ENCODE data around the gene GJC2.
"Not testable (repeated sequence)": the region's sequence is repeated elsewhere in the genome, so short reads cannot be mapped to it uniquely, and the experiment has no call there.

Gene GJC2

DNA sequence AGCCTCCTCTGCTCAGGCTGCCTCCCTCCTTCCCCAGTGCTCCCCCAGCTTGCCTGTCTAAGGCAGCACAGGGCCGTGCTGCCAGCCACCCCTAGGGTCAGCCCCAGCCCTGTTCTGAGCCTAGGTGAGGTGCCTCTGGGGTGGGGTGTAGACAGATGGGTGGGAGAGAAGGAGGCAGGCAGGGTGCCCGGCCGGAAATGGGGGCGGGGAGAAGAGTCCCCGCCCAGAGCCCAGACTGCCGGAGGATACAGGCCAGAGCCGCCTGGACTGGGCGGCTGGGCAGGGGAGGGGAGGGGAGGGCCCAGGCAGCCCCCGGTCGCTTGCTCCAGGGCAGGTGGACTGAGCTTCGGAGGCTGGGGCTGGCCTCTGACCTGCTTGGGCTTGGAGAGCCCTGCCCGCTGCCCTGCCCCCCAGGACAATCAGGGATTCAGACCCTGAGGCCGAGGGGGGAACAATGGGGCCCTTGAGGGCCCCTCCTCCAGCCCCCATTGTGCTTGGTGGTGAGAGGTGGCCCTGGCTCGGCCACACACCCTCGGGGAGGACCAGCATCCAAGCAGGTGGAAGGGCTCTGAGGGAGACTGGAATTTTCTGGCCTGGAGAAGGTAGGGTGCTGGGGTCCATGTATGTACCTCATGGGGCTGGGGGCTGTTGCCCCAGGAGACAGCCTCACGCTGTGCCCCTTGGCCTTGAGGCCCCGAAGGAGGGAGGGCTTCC, at the start of gene GJC2:
Gene GJC2, plus strand, starts transcription at position 525 of the 714 bp plus-strand sequence. CDS start 7,829 bp downstream, outside the sequence.
- no peak for DNase-seq (ENCODE audit: low read depth)

DNA sequence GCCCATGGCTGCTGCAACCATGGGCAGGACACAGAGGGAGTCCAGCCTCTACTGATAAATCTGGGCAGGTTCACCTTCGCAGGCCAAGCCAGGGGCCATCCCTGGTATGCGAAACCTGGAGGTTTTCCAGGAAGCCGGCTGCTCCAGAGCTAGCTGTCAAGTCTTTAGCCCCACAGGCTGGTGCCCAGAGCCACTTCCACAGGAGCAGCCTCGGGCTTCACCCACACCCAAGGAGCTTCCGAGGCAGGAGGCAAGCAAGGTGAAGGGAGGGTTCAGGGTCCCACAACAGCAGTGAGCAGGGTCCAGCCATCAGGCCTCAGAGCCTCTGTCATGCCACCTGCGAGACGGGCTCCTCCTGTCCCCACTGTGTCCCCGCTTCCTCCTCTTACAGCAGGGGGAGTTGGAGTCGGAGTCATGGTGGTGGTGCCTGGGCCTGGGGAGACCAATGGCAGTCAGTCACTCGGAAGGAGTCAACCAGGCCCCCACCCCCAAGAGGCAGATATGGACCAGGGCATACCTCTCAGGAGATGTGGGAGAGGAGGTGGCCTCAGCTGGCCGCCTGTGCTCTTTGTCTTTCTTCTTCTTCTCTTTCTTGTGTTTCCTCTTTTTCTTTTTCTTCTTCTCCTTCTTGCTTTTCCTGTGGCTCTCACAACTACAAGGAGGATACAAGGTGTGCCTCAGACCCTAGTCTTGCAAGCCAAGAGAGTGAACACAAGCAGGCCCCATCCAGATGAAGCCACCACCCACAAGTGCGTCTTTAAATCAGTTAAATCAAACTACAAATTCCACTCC, 48.7 kb upstream of the GJC2 start:
- no peak for DNase-seq (ENCODE audit: low read depth)

DNA sequence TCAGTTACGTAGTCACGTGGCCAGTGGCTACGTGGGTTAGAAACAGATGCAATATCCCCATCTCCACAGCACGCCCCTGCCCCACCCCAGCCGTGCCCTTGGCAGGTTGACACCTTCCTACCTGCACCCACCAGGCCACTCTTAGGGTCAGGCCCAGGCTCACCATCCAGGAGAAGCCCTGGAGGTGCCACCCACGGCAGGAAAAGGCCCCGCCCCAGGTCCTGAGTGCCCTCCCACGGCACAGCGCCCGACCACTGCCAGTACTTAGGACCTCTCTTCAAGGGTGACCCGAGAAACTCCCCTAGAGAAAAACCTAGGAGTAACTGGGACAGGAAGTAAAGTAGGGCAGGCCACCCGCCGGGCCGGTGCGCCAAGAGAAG, 48.1 kb upstream of the GJC2 start:
- DNase-seq (ENCODE audit: low read depth) = no peak

DNA sequence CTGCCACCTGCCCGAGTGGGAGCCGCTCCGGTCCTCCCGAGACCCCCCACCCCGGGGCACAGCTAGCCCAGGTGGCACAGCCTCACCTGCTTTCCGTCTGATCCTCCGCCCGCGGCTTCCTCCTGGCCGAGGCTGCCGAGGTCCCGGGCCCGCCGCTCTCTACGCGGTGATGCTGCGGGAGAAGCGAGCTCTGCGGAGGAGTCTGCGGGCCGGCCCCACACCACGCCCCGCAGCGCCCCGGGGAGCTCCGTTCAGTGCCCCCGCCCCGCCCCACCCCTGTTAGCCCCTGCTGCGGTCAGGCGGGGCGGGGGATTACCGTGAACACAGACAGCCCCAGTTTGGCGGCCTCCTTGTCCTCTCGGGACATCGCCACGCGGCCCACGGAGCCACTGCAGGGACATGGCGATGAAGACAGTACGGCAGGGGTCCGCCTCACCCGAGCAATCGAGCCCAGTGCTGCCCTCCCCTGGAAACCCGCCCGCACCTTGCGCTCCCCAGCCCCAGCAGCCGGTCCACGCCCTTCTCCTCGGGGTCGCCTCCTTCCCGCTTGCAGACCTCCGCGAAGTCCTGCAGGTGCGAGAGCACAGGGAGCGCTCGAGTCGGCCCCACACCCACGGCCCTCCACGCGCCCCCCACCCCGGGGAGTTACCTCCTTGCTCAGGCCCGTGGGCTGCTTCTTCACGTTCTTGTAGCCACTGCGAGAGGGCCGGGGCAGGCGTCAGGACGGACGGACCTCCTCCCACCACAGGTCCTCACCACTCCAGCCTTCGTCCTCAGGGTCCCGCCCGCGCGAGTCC, 47.5 kb upstream of the GJC2 start:
- DNase-seq (ENCODE audit: low read depth) = no peak

DNA sequence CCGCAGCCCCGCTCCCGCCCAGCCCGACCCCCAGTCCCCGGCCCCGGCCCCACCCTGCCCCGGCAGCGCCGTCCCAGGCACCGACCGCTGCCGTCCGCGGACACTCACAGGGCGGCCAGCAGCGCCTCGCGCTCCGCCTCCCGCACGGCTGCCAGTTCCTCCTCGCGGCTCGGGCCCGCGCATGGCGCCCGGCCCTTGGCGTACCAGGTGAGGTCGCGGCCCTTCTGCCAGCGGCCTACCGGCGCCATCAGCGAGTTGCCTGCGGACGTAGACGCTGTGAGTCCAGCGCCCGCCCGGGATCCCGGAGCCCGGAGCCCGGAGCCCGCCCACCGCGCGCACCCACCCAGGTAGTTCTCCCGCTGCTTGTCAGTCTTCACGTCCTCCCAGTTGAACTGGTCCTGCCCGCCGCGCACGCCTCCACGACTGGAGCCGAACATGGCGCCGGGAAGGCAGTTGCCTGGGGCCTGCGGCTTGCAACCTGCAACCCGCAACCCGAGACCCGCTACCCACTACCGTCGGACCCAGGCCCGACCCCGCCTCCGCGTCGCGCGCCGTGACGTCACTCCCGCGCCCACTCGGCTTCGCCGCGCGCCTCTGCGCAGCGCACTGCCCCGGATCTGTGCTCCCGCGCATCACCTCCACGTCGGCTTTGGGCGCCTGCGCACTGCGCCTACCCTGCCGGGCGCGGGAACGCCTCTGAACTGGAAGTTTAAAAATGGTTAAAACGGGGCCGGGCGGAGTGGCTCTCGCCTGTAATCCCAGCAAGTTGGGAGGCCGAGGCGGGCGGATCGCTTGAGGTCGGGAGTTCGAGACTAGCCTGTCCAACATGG, 46.7 kb upstream of the GJC2 start, which contains the start of gene C1orf35:
Gene C1orf35, minus strand, starts transcription at position 535 of the 830 bp plus-strand sequence. Its CDS starts 98 bp downstream, at position 437.
- no peak for DNase-seq (ENCODE audit: low read depth)

DNA sequence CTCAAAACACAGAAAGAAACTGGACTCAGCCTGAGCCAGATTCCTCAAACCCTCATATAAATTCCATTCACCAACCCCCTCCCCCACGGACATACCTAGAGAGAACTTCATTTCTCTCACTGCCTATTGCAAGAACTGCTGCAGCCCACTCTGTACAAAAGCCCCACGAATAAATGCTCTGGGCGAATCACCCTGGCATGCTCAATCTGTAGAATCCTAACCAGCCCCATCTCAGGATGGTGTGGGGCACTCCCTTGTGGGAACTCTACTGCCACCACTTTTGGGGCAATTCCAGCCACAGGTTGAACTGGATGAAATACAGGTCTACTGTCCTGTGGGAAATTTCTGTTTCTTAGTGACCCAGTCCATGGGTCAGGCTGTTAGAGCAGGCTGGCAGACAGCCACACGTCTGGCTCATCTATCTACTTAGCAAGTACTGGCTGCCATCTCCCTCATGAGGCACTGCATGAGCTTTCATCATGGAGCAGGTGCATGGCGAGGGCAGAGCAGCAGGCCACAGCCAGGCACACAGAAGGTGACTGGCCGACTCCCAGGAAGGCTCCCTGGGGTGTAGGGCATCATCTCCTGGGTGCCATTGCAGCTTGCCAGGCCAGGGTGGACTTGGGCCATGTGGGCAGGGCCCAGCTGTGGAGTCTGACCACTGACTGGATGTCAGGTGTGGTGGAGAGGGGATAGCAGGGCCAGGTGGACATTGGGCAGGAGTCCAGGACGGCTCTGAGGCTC, 45.0 kb upstream of the GJC2 start:
- no peak for DNase-seq (ENCODE audit: low read depth)

DNA sequence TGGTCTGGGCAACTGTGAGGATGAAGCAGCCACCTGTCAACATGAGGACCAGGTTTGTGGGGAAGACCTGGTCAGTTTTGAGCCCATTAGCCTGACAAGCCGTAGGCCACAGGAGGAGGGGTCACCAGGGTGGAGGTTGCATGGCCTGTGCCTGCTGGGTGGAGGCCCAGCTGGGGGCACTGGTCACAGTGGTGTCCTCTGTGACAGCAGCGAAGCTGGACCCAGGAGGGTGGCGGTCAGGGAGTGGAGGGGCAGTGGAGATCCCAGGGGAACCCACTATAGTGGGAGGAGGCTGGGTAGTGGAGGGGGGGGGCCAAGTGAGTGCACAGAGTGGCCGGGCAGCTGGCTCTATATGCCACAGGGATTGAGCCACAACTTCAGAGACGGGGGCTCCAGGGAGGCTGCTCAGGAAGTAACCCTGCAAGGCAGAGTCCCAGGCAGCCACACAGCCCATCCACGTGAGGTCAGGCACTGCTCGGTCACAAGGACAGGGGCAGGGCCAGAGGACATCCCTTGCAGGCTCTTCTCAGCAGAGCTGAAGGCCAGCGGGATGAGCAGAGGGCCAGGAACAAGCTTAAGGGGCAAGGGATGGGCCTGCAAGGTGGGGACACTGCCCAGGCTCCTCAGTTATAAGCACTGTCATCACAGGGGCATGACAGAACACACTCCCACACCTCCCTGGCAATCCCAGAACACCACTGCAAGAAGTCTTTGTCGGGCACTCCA, 44.3 kb upstream of the GJC2 start:
- no peak for DNase-seq (ENCODE audit: low read depth)

DNA sequence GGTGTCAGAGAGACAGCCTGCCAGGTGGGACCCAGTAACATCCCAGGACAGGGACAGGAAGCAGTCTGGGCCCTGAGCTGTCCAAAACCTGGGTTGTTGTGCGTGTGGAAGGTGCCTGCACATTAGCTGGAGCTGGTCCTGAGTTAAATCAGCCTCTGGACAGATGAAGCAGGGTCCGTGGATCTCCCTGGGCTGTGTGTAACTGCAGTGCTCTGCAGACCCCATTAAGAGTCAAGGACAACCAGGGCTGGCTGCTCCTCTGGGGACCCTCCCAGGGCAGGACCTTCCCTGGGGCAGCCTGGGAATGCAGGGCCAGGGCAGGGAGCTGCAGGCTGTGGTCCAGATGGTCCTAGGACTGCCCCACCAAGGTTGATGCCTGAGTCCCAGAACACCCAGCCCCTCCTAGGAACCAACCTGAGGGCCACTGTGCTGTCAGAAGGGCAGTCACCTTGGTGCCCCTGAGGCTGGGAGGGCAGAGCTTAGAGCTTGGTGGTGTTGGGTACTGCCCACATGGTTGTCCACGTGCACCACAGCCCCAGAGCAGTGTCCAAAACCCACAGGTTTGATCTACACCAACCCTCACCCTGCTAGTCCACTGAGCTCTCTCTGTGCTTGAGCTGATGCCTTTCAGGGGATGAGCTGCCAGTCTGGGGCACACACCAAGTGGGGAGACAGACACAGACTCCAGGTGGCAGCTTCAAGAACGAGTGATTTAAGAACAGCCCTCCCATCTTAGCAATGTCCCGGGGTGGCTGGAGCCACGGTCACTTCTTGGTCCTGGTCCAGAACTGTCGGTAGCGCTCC, 43.5 kb upstream of the GJC2 start:
- DNase-seq (ENCODE audit: low read depth) = no peak

DNA sequence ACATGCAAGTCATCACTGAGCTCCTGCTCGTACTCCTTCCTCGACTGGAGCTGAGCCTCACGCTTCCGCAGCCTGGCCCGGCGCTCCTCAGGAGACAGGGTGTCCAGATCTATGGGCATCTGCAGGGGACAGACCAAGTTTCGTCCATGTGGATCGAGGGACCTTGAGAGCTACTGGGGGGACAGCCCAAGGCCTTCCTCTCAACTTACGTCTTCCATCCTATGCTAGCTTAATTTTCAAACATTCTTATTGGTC, 43.0 kb upstream of the GJC2 start:
- no peak for DNase-seq (ENCODE audit: low read depth)

DNA sequence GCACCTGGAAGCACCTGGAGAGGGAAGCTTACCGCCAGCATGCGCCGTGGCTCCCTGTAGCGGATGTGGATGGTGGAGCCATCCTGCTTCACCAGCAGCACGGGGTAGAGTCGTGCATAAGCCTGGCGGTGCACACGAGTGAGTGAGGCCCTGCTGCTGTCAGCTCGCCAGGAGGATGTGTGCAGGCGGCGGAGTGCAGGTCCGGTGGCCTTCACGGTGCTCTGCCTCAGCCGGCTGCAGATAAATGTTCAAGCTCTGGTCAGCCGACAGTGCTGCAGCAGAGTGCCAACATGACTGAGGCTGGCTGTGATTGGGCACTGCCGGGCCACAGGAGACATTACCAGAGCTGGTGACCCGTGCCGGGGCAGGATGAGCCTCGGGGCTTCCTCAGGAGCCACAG, 42.1 kb upstream of the GJC2 start:
- no peak for DNase-seq (ENCODE audit: low read depth)

DNA sequence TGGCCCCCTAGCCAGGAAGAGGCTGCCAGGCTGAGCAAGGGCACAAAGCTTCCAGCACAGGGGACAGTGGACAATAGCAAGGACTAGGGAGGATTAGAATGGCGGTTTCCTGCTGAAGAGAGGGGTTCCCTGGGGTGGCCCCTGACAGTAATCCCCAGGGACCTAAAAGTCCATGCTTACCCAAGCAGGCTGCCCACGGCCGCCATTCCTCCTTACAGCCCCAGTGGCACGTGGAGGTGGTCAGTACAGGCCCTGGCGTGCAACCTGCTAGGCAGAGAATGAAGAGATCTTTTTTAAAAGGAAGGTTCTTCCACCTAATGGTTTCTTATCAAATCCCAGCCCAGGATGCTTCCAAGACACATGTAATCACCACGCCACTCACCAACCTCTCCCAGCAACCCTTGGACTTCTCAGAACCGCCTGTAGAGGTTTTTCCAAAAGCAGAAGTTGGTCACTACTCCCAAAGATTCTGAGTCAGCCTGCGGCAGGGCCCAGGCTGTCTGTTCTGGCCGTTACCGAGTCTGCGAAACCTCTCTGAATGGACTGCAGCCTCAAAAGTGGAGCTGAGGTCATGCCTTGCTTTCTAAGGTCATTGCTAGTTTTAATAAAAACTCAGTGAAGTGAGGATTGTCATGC, 41.6 kb upstream of the GJC2 start:
- DNase-seq (ENCODE audit: low read depth) = no peak

DNA sequence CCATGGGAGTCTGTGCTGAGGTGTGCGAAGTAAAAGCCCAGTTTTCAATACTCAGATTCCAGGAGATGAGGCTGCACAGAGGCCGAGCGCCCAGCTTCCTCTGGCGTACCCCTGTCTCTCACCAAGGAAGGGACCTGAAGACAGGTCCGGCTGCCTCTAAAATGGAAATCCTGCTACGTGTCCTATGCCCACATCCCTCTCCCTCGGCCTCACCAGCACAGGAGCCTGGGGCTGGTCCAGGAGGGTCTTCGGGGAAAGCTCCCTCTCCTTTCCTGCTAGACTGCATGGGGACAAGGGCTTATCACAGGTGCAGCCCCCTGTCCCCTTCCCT, 41.0 kb upstream of the GJC2 start:
- DNase-seq (ENCODE audit: low read depth) = no peak

DNA sequence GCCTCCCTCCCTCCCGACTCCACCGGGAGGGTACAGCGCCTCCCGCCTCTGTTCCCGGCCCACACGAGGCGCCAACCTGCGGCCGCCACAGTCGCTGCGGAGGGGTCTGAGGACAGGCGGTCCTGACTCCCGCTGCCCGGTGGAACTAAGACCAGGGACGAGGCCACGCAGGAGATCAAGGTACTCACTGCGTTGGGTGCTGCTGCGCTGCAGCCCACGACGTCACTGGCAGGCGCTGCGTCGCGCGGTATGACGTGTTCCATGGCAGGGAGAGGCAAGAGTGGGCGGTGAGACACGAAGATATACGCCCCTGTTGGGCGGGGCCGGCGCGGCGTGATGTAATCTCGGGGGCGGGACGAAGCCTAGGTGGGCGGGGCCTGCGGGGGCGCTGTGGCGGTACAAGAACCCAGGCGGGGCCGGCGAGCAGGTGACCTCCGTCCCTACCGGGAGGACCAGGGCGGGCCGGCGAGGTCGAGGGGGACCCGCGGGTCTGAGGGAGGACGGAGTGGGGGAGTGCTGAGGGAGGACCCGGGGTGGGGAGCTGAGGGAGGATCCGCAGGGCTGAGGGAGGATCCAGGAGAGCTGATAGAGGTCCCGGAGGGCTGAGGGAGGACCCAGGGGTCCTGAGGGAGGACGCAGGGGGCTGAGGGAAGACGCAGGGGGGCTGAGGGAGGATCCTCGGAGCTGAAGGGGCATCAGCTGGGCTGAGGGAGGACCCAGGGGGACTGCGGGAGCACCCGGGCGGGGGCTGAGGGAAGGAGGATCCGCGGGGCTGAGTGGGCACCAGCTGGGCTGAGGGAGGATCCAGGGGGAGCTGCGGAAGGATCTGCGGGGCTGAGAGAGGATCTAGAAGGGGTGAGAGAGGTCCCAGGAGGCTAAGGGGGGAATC, 40.4 kb upstream of the GJC2 start, which contains the start of gene MRPL55:
Gene MRPL55, minus strand, starts transcription at position 227 of the 889 bp plus-strand sequence. CDS start 1,039 bp downstream, outside the sequence.
- DNase-seq (ENCODE audit: low read depth) = peak; percentile 78

DNA sequence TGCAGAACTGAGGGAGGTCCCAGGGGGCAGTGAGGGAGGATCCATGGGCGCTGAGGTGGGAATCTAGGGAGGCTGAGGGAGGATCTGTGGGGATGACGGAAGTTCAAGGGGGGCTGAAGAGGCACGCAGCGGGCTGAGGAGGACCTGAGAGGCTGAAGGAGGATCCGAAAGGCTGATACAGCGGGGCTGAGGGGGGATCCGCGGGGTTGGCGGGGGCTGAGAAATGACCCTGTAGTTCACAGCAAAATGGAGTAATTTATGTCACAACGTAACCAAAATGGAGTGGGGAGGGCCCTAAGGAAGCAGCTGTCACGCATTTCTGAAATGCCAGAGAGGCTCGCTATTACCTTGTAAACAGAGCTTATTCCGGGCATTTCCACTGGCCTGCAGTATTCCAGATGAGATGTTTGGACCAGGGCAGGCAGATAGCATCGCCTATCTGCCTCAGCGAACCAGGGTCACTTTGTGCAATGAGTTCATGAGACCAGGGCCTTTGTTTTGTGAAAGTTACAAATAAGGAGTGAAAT, 39.7 kb upstream of the GJC2 start:
- no peak for DNase-seq (ENCODE audit: low read depth)

DNA sequence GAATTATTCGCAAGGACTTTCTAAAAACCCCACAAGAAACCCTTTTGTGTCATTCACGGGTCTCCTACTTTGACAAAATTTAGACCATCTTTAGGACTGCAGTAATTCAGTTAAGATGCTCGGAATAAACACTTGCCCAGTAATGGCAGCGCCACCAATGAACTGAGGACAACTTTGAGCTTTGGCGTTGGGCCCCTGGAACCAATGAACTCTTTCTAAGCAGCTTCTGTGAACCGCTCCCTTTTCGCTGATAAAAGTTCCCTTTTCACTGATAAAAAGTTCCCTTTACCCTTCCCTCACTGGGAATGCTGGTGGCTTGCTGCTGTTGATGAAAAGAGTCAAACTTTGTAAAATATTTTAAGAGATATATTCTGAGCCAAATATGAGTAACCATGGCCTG, 39.2 kb upstream of the GJC2 start:
- no peak for DNase-seq (ENCODE audit: low read depth)

DNA sequence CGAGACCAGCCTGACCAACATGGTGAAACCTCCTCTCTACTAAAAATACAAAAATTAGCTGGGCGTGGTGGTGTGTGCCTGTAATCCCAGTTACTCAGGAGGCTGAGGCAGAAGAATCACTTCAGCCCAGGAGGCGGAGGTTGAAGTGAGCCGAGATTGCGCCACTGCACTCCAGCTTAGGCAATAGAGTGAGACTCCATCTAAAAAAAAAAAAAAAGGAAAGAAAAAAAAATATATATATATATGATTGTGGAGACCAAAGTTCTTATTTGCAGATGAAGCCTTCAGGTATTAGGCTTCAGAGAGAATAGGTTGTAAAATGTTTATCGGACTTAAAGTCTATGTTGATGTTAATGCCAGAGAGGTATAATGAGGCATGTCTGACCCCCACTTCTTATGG, 38.4 kb upstream of the GJC2 start:
- DNase-seq (ENCODE audit: low read depth) = not testable (repeated sequence)

DNA sequence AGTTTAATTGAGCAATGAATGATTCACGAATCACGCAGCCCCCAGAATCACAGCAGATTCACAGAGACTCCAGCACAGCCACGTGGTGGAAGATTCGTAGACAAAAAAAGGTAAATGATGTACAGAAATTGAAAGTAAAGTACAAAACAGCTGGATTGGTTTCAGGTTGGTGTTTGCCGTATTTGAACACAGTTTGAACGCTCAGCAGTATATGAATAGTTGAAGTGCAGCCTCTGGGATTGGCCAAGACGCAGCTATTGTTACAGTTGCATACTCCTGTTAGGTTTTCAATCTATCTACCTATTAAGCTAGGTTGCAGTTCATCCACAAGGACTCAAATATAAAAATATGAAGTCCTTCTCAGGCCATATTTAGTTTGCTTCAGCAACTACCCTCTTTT, 37.6 kb upstream of the GJC2 start:
- DNase-seq (ENCODE audit: low read depth) = no peak

DNA sequence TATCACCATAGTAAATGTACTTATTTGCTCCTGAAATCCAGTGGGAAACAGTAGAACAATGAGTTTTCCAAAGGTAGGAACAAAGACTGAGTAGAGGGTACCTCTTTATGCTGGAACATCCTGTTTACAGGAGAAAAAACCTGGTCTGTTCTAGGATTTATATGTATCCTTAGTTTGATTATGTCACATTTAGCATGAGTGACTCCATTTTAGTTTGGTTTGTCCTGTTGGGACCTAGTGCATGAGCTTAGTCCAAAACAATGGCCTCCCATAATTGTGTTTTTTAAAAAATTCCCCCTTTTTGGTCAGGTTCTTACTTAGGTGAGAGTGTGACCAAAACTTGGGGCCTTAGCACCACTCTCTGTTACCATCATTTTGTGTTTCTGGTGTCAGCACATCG, 37.1 kb upstream of the GJC2 start:
- DNase-seq (ENCODE audit: low read depth) = no peak

All from non-pigmented ciliary epithelial cell (primary cell).